Measurements from ENCODE around the gene KIF2C. TPM values are rescaled to one million over a fixed set of nuclear protein-coding genes. Genes with fewer than 3 reads are reported as not detected.

Gene KIF2C
- total RNA-seq, 1 donor from 2014 or later, result 12.9 TPM

GRCh38 chr1:44783697-44784093 lies 44.1 kb downstream of the KIF2C start:
- no peaks in the 10 kb centered on the region for H3K9me3 Mint-ChIP-seq (ENCODE audit: unreplicated experiment)
- H3K27ac Mint-ChIP-seq (ENCODE audit: unreplicated experiment), result no peak overlapping the region

DNA sequence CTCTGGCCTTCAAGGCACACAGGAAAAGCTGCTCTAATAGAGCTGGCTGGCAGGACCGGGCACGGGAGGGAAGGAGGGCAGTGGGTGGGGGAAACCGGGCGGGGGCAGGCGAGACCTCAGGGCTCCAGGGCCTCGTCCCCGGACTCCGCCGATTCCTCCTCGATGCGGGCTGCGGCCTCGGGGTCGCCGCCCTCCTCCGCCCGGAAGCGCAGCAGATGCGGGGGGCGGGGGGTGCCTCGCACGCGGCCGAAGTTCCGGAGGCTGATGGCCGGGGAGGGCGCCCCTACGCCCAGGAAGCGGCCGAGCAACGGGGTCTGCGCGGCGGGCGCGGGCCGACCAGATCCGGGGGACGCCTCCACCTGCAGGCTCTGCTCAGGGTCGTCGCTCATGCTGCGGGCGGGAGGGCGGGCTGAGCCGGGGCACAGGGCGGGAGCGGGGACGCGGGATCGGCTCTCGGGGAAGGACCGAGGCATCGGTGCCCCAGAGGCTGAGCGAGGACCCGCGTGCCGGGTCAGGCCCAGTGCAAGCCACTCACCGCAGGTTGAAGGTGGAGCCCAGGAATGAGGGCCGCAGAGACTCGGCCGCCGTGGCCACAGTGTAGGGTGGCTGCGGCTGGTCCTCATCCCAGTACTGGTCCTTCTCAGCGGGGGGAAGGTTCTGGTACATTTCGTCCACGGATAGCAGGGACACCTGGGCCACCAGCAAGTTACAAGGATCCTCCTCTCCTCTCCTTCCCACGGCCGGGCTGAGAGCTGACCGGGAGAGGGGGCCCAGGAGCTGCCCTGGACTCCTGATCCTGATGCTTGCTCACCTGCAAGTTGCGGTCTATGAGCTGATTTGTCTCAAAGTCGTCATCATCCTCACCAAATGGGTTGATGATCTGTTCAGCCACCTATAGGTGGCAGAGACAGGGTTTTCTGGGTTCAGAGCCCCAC lies 44.7 kb downstream of the KIF2C start:
- no peak for DNase-seq (ENCODE audit: low spot score)
- H3K4me1 Mint-ChIP-seq (ENCODE audit: unreplicated experiment), result peaks cover 8% of the 10 kb centered on the region
- no peak overlapping the region for H3K27ac Mint-ChIP-seq (ENCODE audit: unreplicated experiment)
- H3K36me3 Mint-ChIP-seq (ENCODE audit: low read depth, unreplicated experiment), result peaks cover 12% of the 10 kb centered on the region
- TF ChIP-seq, protein P1, sequence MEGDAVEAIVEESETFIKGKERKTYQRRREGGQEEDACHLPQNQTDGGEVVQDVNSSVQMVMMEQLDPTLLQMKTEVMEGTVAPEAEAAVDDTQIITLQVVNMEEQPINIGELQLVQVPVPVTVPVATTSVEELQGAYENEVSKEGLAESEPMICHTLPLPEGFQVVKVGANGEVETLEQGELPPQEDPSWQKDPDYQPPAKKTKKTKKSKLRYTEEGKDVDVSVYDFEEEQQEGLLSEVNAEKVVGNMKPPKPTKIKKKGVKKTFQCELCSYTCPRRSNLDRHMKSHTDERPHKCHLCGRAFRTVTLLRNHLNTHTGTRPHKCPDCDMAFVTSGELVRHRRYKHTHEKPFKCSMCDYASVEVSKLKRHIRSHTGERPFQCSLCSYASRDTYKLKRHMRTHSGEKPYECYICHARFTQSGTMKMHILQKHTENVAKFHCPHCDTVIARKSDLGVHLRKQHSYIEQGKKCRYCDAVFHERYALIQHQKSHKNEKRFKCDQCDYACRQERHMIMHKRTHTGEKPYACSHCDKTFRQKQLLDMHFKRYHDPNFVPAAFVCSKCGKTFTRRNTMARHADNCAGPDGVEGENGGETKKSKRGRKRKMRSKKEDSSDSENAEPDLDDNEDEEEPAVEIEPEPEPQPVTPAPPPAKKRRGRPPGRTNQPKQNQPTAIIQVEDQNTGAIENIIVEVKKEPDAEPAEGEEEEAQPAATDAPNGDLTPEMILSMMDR (IDR thresholded peaks at IDR 0.05; ENCODE audit: unreplicated experiment), result no peak
- no peaks in the 10 kb centered on the region for H3K9me3 Mint-ChIP-seq (ENCODE audit: unreplicated experiment)
- H3K4me3 Mint-ChIP-seq (ENCODE audit: unreplicated experiment), result no peak overlapping the region
- H3K27me3 Mint-ChIP-seq (ENCODE audit: unreplicated experiment), result peaks cover 16% of the 10 kb centered on the region

More at GRCh38 chr1:44783697-44784093, 44.1 kb downstream of the KIF2C start:
- TF ChIP-seq, protein P1 (IDR thresholded peaks at IDR 0.05; ENCODE audit: unreplicated experiment), result no peak
- H3K36me3 Mint-ChIP-seq (ENCODE audit: low read depth, unreplicated experiment), result peaks cover 17% of the 10 kb centered on the region
- H3K27me3 Mint-ChIP-seq (ENCODE audit: unreplicated experiment), result peaks cover 16% of the 10 kb centered on the region
- H3K4me3 Mint-ChIP-seq (ENCODE audit: unreplicated experiment), result no peak overlapping the region
- peaks cover 9% of the 10 kb centered on the region for H3K4me1 Mint-ChIP-seq (ENCODE audit: unreplicated experiment)
- DNase-seq (ENCODE audit: low spot score), result no peak

- TF ChIP-seq, protein P1 (IDR thresholded peaks at IDR 0.05; ENCODE audit: unreplicated experiment), result no peak
- Mint-ChIP-seq H3K27me3 (ENCODE audit: unreplicated experiment) (peaks cover 16% of the 10 kb centered on the region), H3K9me3 (ENCODE audit: unreplicated experiment) (no peaks in the 10 kb centered on the region), H3K4me1 (ENCODE audit: unreplicated experiment) (peaks cover 8% of the 10 kb centered on the region), H3K27ac (ENCODE audit: unreplicated experiment) (no peak overlapping the region), H3K4me3 (ENCODE audit: unreplicated experiment) (peak overlapping the region; percentile 43), H3K36me3 (ENCODE audit: low read depth, unreplicated experiment) (peaks cover 11% of the 10 kb centered on the region)
- DNase-seq (ENCODE audit: low spot score), result no peak
These were observed 45.4 kb downstream of the KIF2C start for GRCh38 chr1:44785029-44785380.

- TF ChIP-seq, protein P1 (IDR thresholded peaks at IDR 0.05; ENCODE audit: unreplicated experiment), result no peak
- no peaks in the 10 kb centered on the region for H3K9me3 Mint-ChIP-seq (ENCODE audit: unreplicated experiment)
- H3K4me1 Mint-ChIP-seq (ENCODE audit: unreplicated experiment), result peaks cover 8% of the 10 kb centered on the region
- no peak for DNase-seq (ENCODE audit: low spot score)
- H3K27ac Mint-ChIP-seq (ENCODE audit: unreplicated experiment), result no peak overlapping the region
- H3K4me3 Mint-ChIP-seq (ENCODE audit: unreplicated experiment), result peak overlapping the region; percentile 43
- peaks cover 14% of the 10 kb centered on the region for H3K27me3 Mint-ChIP-seq (ENCODE audit: unreplicated experiment)
- H3K36me3 Mint-ChIP-seq (ENCODE audit: low read depth, unreplicated experiment), result peaks cover 5% of the 10 kb centered on the region
These were observed 46.0 kb downstream of the KIF2C start for GRCh38 chr1:44785501-44786137.

Data from endothelial cell (in vitro differentiated cells).